Smooth muscle cell (in vitro differentiated cells): ENCODE results near the gene TMED5. TPM values are rescaled to one million over a fixed set of nuclear protein-coding genes. Genes with fewer than 3 reads are reported as not detected.
A peak's percentile ranks its signal among the peaks of the same experiment; 100 is the strongest.

Source experiments
- DNase-seq: peaks from one replicate; lab custom pipeline; 2025; ENCODE audit not compliant: unreplicated experiment; lab: John Stamatoyannopoulos, UW
- H2AFZ ChIP-seq: fragments of 200-600 bp; sonication (generic); 2 replicates; pipeline ENCODE4 v1.6.0; 2016; ENCODE audit warnings: antibody characterized with exemption, low read depth, mild to moderate bottlenecking
- H3F3A ChIP-seq: fragments of 200-600 bp; sonication (generic); 2 replicates; pipeline ENCODE4 v1.6.0; 2017; ENCODE audit warnings: antibody characterized with exemption, low read depth
- H3K27ac ChIP-seq: fragments of 200-600 bp; sonication (generic); 2 replicates; pipeline ENCODE4 v1.5.1; 2016; ENCODE audit warnings: low read depth, mild to moderate bottlenecking
- H3K27me3 ChIP-seq: fragments of 200-600 bp; sonication (generic); 2 replicates; pipeline ENCODE4 v1.6.1; 2016; ENCODE audit warnings: low read depth, mild to moderate bottlenecking
- H3K36me3 ChIP-seq: fragments of 200-600 bp; sonication (generic); 2 replicates; pipeline ENCODE4 v1.5.1; 2016; ENCODE audit warnings: low read depth
- H3K4me1 ChIP-seq: fragments of 200-600 bp; sonication (generic); 2 replicates; pipeline ENCODE4 v1.5.1; 2016; ENCODE audit warnings: low read depth
- H3K4me2 ChIP-seq: fragments of 200-600 bp; sonication (generic); 2 replicates; pipeline ENCODE4 v1.6.0; 2016; ENCODE audit warnings: mild to moderate bottlenecking
- H3K4me3 ChIP-seq: fragments of 200-600 bp; sonication (generic); 2 replicates; pipeline ENCODE4 v1.5.1; 2016; ENCODE audit warnings: mild to moderate bottlenecking
- H3K79me2 ChIP-seq: fragments of 200-600 bp; sonication (generic); 2 replicates; pipeline ENCODE4 v1.6.0; 2016; ENCODE audit warnings: low read depth, mild to moderate bottlenecking
- H3K9ac ChIP-seq: fragments of 200-600 bp; sonication (generic); 2 replicates; pipeline ENCODE4 v1.6.0; 2016; ENCODE audit warnings: low read depth
- H3K9me3 ChIP-seq: fragments of 200-600 bp; sonication (generic); replicated peaks from 2 replicates; pipeline ENCODE4 v1.5.1; 2016; ENCODE audit warnings: low read depth
- H4K20me1 ChIP-seq: fragments of 200-600 bp; sonication (generic); 2 replicates; pipeline ENCODE4 v1.6.0; 2016; ENCODE audit warnings: low read depth
- CTCF ChIP-seq: fragments of 200-600 bp; sonication (generic); IDR thresholded peaks from 2 replicates; pipeline ENCODE4 v1.5.1; 2017; ENCODE audit warnings: borderline replicate concordance, mild to moderate bottlenecking, antibody characterized with exemption; ENCODE audit not compliant: insufficient read depth, poor library complexity, severe bottlenecking
- WGBS: methylation state at CpG from one replicate; pipeline ENCODE4 v1.1.7; 2016; ENCODE audit warnings: low lambda C conversion rate; 5-methylcytosine and 5-hydroxymethylcytosine counted together
- polyA plus RNA-seq: library from polyadenylated mRNA; unstranded; fragments of >200 nt; fragmentation: Nextera tagmentation; extraction: Ambion mirVana; gene quantifications from 2 replicates; pipeline ENCODE4 v1.2.1, GENCODE V29; 2016
- total RNA-seq: library from RNA; depleted of rRNA; stranded (reverse); fragments of >200 nt; gene quantifications from 2 replicates; pipeline ENCODE4 v1.2.3, GENCODE V29; 2014

TMED5 gene
- total and polyA plus RNA-seq, 2 experiments from 2014 or later: 26.8 to 61.7 TPM

DNA sequence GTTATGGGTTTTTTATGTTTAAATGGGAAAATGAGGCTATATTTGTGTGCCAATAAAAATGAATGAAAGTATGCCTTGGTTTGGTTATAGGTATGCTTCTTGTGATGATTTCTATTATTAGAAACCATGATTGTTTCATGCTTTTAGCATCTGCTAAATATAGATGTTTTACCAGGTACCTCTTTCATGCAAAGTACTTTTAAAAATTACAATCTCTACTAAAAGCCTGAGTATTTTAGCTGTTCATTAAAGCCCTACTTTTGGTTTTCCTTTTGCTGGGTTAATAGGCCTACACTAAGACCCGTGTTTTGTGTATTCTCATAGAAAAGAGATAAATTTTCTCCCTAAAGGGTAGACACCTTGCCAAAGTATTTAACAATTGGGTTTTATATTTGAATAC, 69.1 kb downstream of the TMED5 start:
- Histone ChIP-seq H4K20me1 (peaks cover 70% of the 10 kb centered on the region), H3K4me1 (peaks cover 7% of the 10 kb centered on the region), H3K27ac (peak overlapping the region; percentile 5), H3K27me3 (no peaks in the 10 kb centered on the region), H3K9ac (no peak overlapping the region), H3K36me3 (peaks cover 8% of the 10 kb centered on the region), H3K4me2 (no peak overlapping the region), H3K9me3 (no peaks in the 10 kb centered on the region), H3F3A (no peaks in the 10 kb centered on the region), H3K79me2 (peaks cover 85% of the 10 kb centered on the region), H2AFZ (no peak overlapping the region), H3K4me3 (no peak overlapping the region)
- no peak for TF ChIP-seq CTCF
- no peak for DNase-seq
- WGBS: 67% methylated on average over 1 of the region's 1 CpG

- H2AFZ ChIP-seq: no peak overlapping the region
- no peaks in the 10 kb centered on the region for H3K9me3 ChIP-seq
- no peak overlapping the region for H3K9ac ChIP-seq
- 83% methylated on average over 2 of the region's 2 CpGs for WGBS
- H3K27ac ChIP-seq: no peak overlapping the region
- no peak for DNase-seq
- no peak for TF ChIP-seq CTCF
- H3K4me2 ChIP-seq: no peak overlapping the region
- H3K79me2 ChIP-seq: peaks cover 92% of the 10 kb centered on the region
- H3F3A ChIP-seq: no peaks in the 10 kb centered on the region
- H3K27me3 ChIP-seq: no peaks in the 10 kb centered on the region
- H4K20me1 ChIP-seq: peaks cover 79% of the 10 kb centered on the region
- H3K36me3 ChIP-seq: peaks cover 4% of the 10 kb centered on the region
- peaks cover 7% of the 10 kb centered on the region for H3K4me1 ChIP-seq
- H3K4me3 ChIP-seq: no peak overlapping the region
Observed at GRCh38 chr1:93109578-93109977, 70.6 kb downstream of the TMED5 start.

DNA sequence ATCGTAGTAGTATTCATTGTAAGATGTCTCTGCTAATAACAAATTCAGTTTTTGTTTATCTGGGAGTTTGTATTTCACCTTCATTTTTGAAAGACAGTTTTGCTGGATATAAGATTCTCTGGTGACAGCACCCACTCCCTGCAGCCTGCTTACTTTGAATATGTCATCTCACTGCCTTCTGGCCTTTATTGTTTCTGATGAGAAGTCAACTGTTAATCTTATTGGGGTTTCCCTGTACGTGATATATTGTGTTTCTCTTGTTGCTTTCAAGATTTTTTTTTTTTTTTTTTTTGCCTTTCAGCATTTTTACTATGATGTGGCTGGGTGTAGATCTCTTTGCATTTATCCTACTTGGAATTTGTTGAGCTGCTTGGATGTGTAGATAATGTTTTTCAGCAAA, 71.9 kb downstream of the TMED5 start:
- H4K20me1 ChIP-seq: peaks cover 77% of the 10 kb centered on the region
- no peak for DNase-seq

More for the DNA sequence above, 71.9 kb downstream of the TMED5 start:
- 96% methylated on average over 2 of the region's 2 CpGs for WGBS
- Histone ChIP-seq H3K4me1 (peaks cover 7% of the 10 kb centered on the region), H3K9me3 (no peaks in the 10 kb centered on the region), H3K4me3 (no peak overlapping the region), H3K4me2 (no peak overlapping the region), H3F3A (no peaks in the 10 kb centered on the region), H3K9ac (no peak overlapping the region), H2AFZ (no peak overlapping the region), H3K79me2 (peaks cover 93% of the 10 kb centered on the region), H3K36me3 (peaks cover 4% of the 10 kb centered on the region), H3K27me3 (no peaks in the 10 kb centered on the region), H3K27ac (no peak overlapping the region)
- TF ChIP-seq CTCF: no peak
